ENCODE measurements around the gene MTX1. TPM values are rescaled to one million over a fixed set of nuclear protein-coding genes. Genes with fewer than 3 reads are reported as not detected.

Gene MTX1
- total RNA-seq, 1 experiment from 2014 or later: 58.9 TPM

DNA sequence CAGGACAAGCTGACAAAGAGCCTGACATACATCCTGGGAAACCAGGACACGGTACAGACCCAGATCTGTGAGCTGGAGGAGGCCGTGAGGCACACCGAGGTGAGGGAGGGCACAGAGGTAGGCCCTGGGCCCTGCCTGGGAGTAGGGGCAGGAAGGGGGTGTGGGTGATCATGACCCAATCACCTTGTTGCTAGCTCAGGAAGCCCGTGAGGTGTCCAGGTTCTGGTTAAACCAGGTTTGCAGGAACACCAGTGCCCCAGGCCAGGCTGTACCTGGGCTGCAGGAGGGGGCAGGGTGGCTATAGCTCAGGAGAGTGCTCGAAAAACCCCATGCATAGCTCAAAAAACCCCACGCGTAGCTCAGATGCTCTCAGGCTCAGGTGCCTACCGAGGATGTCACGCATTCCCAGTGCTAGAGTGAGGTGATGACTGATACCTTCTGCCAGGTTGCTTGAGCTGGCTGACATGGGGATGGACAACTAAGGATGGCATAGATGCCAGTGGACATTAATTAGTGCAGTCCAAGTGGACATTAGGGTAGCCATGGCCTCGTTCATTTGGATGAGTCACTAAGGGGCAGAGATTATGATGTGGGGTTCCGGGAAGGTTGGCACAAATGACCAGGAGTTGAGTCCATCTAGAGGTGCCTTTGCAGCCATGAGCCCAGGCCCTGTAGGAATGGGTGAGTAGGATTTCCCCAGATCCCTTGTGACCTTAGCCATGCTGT is 31.1 kb upstream of the MTX1 start:
- H3K27me3 Mint-ChIP-seq (ENCODE audit: unreplicated experiment): peaks cover 29% of the 10 kb centered on the region
- no TSS peak for BruUV-seq (replicated peaks)
- no peak overlapping the region for H3K4me3 Mint-ChIP-seq (ENCODE audit: low read depth, unreplicated experiment)
- H3K4me1 Mint-ChIP-seq (ENCODE audit: low read depth, unreplicated experiment): peaks cover 39% of the 10 kb centered on the region
- CTCF ChIA-PET: interaction anchor here (0.7 to 2.1 kb wide), 4 partner anchors 8 to 86 kb away, joined by 3 to 11 read pairs (median 4); partner anchors contain the start of gene THBS3
- H3K36me3 Mint-ChIP-seq (ENCODE audit: insufficient read depth, unreplicated experiment): peaks cover 19% of the 10 kb centered on the region
- no peak for DNase-seq
- no peaks in the 10 kb centered on the region for H3K9me3 Mint-ChIP-seq (ENCODE audit: low read depth, unreplicated experiment)
- TF ChIP-seq, protein P1, sequence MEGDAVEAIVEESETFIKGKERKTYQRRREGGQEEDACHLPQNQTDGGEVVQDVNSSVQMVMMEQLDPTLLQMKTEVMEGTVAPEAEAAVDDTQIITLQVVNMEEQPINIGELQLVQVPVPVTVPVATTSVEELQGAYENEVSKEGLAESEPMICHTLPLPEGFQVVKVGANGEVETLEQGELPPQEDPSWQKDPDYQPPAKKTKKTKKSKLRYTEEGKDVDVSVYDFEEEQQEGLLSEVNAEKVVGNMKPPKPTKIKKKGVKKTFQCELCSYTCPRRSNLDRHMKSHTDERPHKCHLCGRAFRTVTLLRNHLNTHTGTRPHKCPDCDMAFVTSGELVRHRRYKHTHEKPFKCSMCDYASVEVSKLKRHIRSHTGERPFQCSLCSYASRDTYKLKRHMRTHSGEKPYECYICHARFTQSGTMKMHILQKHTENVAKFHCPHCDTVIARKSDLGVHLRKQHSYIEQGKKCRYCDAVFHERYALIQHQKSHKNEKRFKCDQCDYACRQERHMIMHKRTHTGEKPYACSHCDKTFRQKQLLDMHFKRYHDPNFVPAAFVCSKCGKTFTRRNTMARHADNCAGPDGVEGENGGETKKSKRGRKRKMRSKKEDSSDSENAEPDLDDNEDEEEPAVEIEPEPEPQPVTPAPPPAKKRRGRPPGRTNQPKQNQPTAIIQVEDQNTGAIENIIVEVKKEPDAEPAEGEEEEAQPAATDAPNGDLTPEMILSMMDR (IDR thresholded peaks at IDR 0.05; ENCODE audit: unreplicated experiment): no peak
- H3K27ac Mint-ChIP-seq (ENCODE audit: unreplicated experiment): no peak overlapping the region
- intact Hi-C loops (cut with micrococcal nuclease; ENCODE audit: unreplicated experiment): loop anchor here (2.0 kb wide), 1 partner anchor 15 kb away; no protein-coding TSS in a partner anchor

DNA sequence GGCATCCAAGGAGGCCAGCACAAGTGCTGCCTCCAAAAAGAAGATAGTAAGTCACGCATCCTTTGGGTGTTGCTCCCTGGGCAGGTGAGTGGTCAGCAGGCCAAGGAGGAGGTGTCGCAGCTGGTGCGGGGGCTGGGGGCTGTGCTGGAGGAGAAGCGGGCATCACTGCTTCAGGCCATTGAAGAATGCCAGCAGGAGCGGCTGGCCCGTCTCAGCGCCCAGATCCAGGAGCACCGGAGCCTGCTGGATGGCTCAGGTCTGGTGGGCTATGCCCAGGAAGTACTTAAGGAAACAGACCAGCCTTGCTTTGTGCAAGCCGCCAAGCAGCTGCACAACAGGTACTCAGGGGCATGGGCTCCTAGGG is 30.6 kb upstream of the MTX1 start:
- intact Hi-C loops (cut with micrococcal nuclease; ENCODE audit: unreplicated experiment): loop anchor here (2.0 kb wide), 1 partner anchor 15 kb away; no protein-coding TSS in a partner anchor
- H3K36me3 Mint-ChIP-seq (ENCODE audit: insufficient read depth, unreplicated experiment): peaks cover 13% of the 10 kb centered on the region
- peaks cover 34% of the 10 kb centered on the region for H3K27me3 Mint-ChIP-seq (ENCODE audit: unreplicated experiment)
- no peaks in the 10 kb centered on the region for H3K9me3 Mint-ChIP-seq (ENCODE audit: low read depth, unreplicated experiment)
- DNase-seq: no peak
- CTCF ChIA-PET: interaction anchor here (0.7 to 1.9 kb wide), 3 partner anchors 8 to 86 kb away, joined by 3 to 11 read pairs (median 3); no protein-coding TSS in a partner anchor
- no TSS peak for BruUV-seq (replicated peaks)
- H3K27ac Mint-ChIP-seq (ENCODE audit: unreplicated experiment): no peak overlapping the region
- TF ChIP-seq, protein P1 (IDR thresholded peaks at IDR 0.05; ENCODE audit: unreplicated experiment): no peak
- H3K4me3 Mint-ChIP-seq (ENCODE audit: low read depth, unreplicated experiment): no peak overlapping the region
- H3K4me1 Mint-ChIP-seq (ENCODE audit: low read depth, unreplicated experiment): peaks cover 35% of the 10 kb centered on the region

- CTCF ChIA-PET: interaction anchor here (1.9 kb wide), 1 partner anchor 15 kb away, joined by 11 read pairs; no protein-coding TSS in a partner anchor
- intact Hi-C loops (cut with micrococcal nuclease; ENCODE audit: unreplicated experiment): no loop called here
- H3K4me3 Mint-ChIP-seq (ENCODE audit: low read depth, unreplicated experiment): no peak overlapping the region
- H3K27me3 Mint-ChIP-seq (ENCODE audit: unreplicated experiment): peaks cover 38% of the 10 kb centered on the region
- peaks cover 7% of the 10 kb centered on the region for H3K36me3 Mint-ChIP-seq (ENCODE audit: insufficient read depth, unreplicated experiment)
- no peak overlapping the region for H3K27ac Mint-ChIP-seq (ENCODE audit: unreplicated experiment)
- H3K9me3 Mint-ChIP-seq (ENCODE audit: low read depth, unreplicated experiment): no peaks in the 10 kb centered on the region
- no peak for DNase-seq
- peaks cover 29% of the 10 kb centered on the region for H3K4me1 Mint-ChIP-seq (ENCODE audit: low read depth, unreplicated experiment)
- TF ChIP-seq, protein P1 (IDR thresholded peaks at IDR 0.05; ENCODE audit: unreplicated experiment): no peak
- no TSS peak for BruUV-seq (replicated peaks)
Measured at GRCh38 chr1:155178441-155179111, 29.9 kb upstream of the MTX1 start.

- H3K4me3 Mint-ChIP-seq (ENCODE audit: low read depth, unreplicated experiment): no peak overlapping the region
- CTCF ChIA-PET: no interaction called here
- intact Hi-C loops (cut with micrococcal nuclease; ENCODE audit: unreplicated experiment): no loop called here
- H3K9me3 Mint-ChIP-seq (ENCODE audit: low read depth, unreplicated experiment): no peaks in the 10 kb centered on the region
- H3K4me1 Mint-ChIP-seq (ENCODE audit: low read depth, unreplicated experiment): peaks cover 21% of the 10 kb centered on the region
- no peak for DNase-seq
- H3K27me3 Mint-ChIP-seq (ENCODE audit: unreplicated experiment): peaks cover 38% of the 10 kb centered on the region
- H3K36me3 Mint-ChIP-seq (ENCODE audit: insufficient read depth, unreplicated experiment): no peaks in the 10 kb centered on the region
- no peak overlapping the region for H3K27ac Mint-ChIP-seq (ENCODE audit: unreplicated experiment)
- BruUV-seq (replicated peaks): no TSS peak
- TF ChIP-seq, protein P1 (IDR thresholded peaks at IDR 0.05; ENCODE audit: unreplicated experiment): no peak
Measured at GRCh38 chr1:155179112-155180031, 29.1 kb upstream of the MTX1 start.

All from Calu3 (cell line).